ENCODE results near the gene NEB.
"Not testable (repeated sequence)": the region's sequence is repeated elsewhere in the genome, so short reads cannot be mapped to it uniquely, and the experiment has no call there.

Gene NEB

GRCh38 chr2:151607459-151608424 is 126.5 kb downstream of the NEB start:
- DNase-seq: not testable (repeated sequence)

- not testable (repeated sequence) for DNase-seq
These were observed 130.7 kb downstream of the NEB start for GRCh38 chr2:151603530-151603929.

- not testable (repeated sequence) for DNase-seq
These were observed 131.9 kb downstream of the NEB start for GRCh38 chr2:151602402-151602801.

GRCh38 chr2:151601803-151602202 is 132.5 kb downstream of the NEB start:
- not testable (repeated sequence) for DNase-seq

GRCh38 chr2:151596903-151597608 is 137.2 kb downstream of the NEB start:
- DNase-seq: not testable (repeated sequence)

- DNase-seq: not testable (repeated sequence)
These were observed 142.4 kb downstream of the NEB start for GRCh38 chr2:151591908-151592255.

- not testable (repeated sequence) for DNase-seq
These were observed 142.9 kb downstream of the NEB start for GRCh38 chr2:151591250-151591907.

GRCh38 chr2:151581300-151581699 is 153.0 kb downstream of the NEB start:
- not testable (repeated sequence) for DNase-seq

GRCh38 chr2:151580697-151581096 is 153.6 kb downstream of the NEB start:
- DNase-seq: not testable (repeated sequence)

GRCh38 chr2:151577116-151577515 is 157.2 kb downstream of the NEB start:
- no peak for DNase-seq

GRCh38 chr2:151576080-151576479 is 158.2 kb downstream of the NEB start:
- no peak for DNase-seq

- DNase-seq: no peak
These were observed 158.9 kb downstream of the NEB start for GRCh38 chr2:151575338-151575737.

- no peak for DNase-seq
These were observed 164.1 kb downstream of the NEB start for GRCh38 chr2:151570191-151570590.

GRCh38 chr2:151569167-151569566 is 165.1 kb downstream of the NEB start:
- no peak for DNase-seq

- no peak for DNase-seq
These were observed 165.8 kb downstream of the NEB start for GRCh38 chr2:151568501-151568900.

GRCh38 chr2:151567006-151567405 is 167.3 kb downstream of the NEB start:
- no peak for DNase-seq

- no peak for DNase-seq
These were observed 171.9 kb downstream of the NEB start for GRCh38 chr2:151562398-151562797.

GRCh38 chr2:151560289-151560688 is 174.0 kb downstream of the NEB start:
- DNase-seq: no peak

GRCh38 chr2:151559431-151559830 is 174.8 kb downstream of the NEB start:
- not testable (repeated sequence) for DNase-seq

GRCh38 chr2:151557883-151558282 is 176.4 kb downstream of the NEB start:
- DNase-seq: not testable (repeated sequence)

- DNase-seq: no peak
These were observed 178.2 kb downstream of the NEB start for GRCh38 chr2:151556121-151556520.

- no peak for DNase-seq
These were observed 182.0 kb downstream of the NEB start for GRCh38 chr2:151552287-151552686.

- no peak for DNase-seq
These were observed 182.7 kb downstream of the NEB start for GRCh38 chr2:151551556-151551955.

Measured in activated T-cell treated with anti-CD3 and anti-CD28 coated beads, Interleukin-2, amount 50 U/mL, for 1 hour (primary cell).